ENCODE measurements around the gene KIRREL3.

DNA sequence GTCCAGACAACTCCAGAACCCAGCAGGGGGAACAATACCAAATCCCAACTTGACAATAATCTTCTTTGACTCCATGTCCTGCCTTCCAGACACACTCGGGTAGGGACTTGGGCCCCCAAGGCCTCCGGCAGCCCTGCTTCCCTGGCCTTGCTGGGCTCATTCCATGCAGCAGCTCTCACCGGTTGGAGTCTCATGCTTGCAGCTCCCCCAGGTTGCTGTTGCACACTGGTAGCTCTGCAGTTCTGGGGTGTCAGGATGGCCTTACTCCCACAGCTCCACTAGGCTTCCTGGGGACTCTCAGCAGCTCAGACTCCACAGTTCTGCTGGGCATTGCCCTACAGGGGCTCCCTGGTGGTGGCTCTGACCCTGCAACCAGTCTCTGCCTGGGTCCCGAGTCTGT is 602.3 kb downstream of the KIRREL3 start:
- TF ChIP-seq EZH2 (IDR thresholded peaks at IDR 0.05) (no peak), POLR2AphosphoS5 (IDR thresholded peaks at IDR 0.05; ENCODE audit: borderline replicate concordance, low read depth, low read length) (no peak)

Measured in SK-N-MC (cell line).